Stimulated activated CD4-positive, alpha-beta T cell treated with anti-CD3 and anti-CD28 coated beads, Interleukin-15, amount 100 ng/mL, for 48 hours (primary cell): Measurements from ENCODE around the gene NTRK2.

ENCODE experiments used
- DNase-seq, 2 donors: peaks; one replicate each; pipeline ENCODE4 v3.0.0-alpha.2; 2020; ENCODE audit warnings: low read depth in 2 of 2

NTRK2 gene

GRCh38 chr9:84974258-84974657 is 304.7 kb downstream of the NTRK2 start:
- no peak for DNase-seq

- DNase-seq = no peak
Measured at GRCh38 chr9:84974855-84975254, 305.3 kb downstream of the NTRK2 start.

DNA sequence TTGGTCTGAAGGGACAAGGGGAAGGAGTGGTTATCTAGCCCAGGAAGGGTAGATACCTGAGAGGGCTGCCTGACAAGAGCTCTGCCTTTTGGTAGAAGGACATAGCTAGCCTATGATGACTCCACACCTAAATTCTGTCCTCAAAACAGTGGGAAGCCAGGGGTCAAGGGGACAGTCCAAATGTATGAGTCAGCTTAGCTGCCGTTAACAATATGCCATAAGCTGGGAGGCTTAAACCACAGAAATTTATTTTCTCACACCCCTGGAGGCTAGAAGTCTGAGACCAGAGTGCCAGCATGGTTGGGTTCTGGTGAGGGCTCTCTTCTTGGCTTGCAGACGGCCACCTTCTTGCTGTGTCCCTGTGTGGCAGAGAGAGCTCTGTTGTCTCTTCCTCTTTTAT is 306.4 kb downstream of the NTRK2 start:
- no peak for DNase-seq

DNA sequence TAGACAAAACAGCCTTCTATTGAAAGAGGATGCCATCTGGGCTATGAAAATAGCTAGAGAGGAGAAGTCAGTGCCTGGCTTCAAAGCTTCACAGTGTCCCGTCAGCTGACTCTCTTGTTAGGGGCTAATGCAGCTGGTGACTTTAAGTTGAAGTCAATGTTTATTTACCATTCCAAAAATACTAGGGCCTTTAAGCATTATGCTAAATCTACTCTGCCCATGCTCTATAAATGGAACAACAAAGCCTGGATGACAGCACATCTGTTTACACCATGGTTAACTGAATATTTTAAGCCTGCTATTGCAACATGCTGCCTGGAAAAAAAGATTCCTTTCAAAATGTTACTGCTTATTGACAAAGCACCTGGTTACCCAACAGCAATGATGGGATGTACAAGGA is 309.1 kb downstream of the NTRK2 start:
- DNase-seq = no peak

DNA sequence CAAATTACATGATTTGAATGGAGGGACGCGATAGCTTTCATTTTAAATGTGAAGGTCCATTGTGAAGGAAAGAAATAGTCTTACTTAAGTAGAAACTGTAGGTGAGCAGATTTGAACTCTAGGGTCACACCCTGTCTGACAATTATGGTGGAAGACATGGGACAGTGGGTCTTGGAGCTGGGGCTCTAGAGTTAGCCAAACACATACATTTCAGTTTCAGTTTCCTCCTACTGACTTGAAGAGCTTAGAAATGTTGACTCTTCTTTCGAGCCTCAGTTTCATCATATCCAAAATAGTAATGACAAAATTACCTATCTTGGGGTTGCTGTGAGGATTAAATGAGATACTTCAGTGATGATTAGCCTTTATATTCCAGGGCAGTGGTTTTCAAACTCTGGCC is 314.2 kb downstream of the NTRK2 start:
- no peak for DNase-seq

- no peak for DNase-seq
Measured at GRCh38 chr9:84988621-84989020, 319.1 kb downstream of the NTRK2 start.

- DNase-seq = no peak
Measured at GRCh38 chr9:84990416-84990815, 320.9 kb downstream of the NTRK2 start.

GRCh38 chr9:84990850-84991513 is 321.5 kb downstream of the NTRK2 start:
- no peak for DNase-seq

GRCh38 chr9:84991514-84991870 is 322.0 kb downstream of the NTRK2 start:
- no peak for DNase-seq

GRCh38 chr9:84992381-84992780 is 322.9 kb downstream of the NTRK2 start:
- no peak for DNase-seq

DNA sequence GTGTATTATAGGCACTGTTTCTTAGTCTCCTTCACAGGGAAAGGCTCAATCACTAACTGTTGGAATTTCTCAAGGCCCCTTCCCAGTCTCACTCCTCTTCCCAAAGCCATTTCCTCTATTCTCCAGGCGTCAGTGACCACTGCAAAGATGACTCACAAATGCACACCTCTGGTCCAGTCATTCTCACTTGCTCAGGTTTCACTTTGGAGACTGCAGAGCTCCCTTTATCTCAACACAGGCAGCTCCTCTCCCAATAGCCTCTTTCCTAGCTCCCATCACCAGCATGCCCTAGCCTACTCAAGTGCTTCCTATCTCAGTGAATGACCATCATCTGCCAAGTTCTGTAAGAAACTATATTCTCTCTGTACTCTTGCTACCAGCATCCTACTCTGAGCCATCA is 323.6 kb downstream of the NTRK2 start:
- DNase-seq = no peak

- no peak for DNase-seq
Measured at GRCh38 chr9:84996029-84996428, 326.5 kb downstream of the NTRK2 start.

GRCh38 chr9:84996716-84997115 is 327.2 kb downstream of the NTRK2 start:
- DNase-seq = no peak

GRCh38 chr9:84997472-84997871 is 327.9 kb downstream of the NTRK2 start:
- DNase-seq = no peak

GRCh38 chr9:84998639-84999038 is 329.1 kb downstream of the NTRK2 start:
- DNase-seq = no peak

- no peak for DNase-seq
Measured at GRCh38 chr9:84999788-85000187, 330.3 kb downstream of the NTRK2 start.

GRCh38 chr9:85001925-85002324 is 332.4 kb downstream of the NTRK2 start:
- DNase-seq = no peak

DNA sequence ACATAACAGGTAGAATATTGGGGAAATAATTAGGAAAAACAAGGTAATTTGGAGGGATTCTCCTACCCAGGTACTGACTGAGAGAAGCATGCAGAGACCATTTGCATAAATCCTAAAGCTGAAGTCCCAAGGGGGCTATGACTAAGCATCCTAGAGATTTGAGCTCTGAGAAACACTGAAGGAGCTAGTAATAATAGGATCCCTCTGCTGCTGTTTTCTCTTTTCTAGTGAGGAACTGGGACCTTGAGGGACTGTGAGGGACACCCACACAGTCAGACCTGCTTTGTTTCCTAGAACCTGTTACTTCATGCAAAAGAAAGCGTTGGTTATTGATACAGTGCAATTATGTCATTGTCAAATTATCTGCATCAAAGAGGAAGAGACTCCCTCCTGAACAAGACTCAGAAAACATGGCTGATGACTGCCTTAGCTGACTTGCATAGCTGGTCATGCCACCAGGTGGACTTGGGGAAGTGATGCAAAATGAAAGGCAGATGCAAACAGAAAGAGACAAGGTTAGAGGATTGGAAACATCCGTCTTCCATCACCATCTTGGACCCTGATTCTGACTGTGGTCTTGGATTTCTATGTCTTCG is 335.4 kb downstream of the NTRK2 start:
- no peak for DNase-seq

GRCh38 chr9:85007748-85008147 is 338.2 kb downstream of the NTRK2 start:
- no peak for DNase-seq

DNA sequence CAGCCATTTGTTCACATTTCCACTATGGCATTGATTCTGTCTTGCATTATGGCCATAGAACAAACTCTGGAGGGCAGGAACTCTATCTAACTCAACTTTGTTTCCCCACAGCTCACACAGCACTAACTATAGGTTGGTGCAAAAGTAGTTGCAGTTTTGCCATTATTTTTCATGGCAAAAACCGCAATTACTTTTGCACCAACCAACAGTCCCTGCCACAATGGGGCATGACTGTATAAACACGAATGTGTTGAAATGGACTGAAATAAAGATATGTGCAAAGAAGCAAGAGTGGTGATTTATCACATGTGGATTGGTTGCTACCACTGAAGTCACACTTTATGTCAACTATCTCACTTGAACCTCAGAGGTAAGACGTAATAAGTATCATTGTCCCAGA is 338.7 kb downstream of the NTRK2 start:
- no peak for DNase-seq

DNA sequence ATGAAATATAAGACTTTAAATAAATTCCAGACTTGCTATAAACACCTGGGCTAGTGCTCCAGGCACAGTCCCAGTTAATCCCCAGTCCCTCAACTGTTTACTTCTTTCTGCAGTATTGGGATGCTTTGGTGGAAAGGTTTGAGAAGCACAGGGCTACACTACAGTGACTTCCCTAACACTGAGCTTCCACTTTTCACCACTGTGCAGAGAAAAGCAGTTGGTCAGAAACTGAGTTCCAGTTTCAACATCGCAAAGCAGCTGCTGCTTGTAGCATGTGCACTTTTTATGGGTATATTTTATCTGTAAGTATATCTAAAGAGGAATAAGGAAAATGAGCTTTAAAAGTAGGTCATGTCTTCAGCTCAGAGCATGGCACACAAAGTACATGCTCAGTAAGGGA is 339.7 kb downstream of the NTRK2 start:
- DNase-seq = no peak

GRCh38 chr9:85013703-85014102 is 344.2 kb downstream of the NTRK2 start:
- no peak for DNase-seq

DNA sequence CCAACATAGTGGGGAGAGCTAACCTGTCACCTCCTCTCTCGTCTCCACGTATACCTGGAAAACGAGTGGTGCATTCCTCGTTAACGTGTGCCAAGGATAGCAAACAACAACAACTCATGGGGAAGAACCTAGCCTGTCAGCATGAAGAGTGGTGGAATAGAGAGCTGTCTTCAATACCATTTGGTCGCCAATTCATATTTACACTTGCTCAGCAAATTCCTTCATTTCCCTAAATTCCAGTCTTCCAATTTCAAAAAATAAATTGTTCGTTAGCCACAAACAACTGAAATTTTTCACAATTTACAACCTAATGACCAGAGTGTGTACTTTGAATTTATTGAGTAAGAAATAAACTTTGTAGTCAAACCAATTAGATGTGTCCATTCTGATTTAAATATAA is 344.8 kb downstream of the NTRK2 start:
- no peak for DNase-seq

- no peak for DNase-seq
Measured at GRCh38 chr9:85016384-85017006, 347.0 kb downstream of the NTRK2 start.
